ENCODE results near the gene SSTR4.

DNA sequence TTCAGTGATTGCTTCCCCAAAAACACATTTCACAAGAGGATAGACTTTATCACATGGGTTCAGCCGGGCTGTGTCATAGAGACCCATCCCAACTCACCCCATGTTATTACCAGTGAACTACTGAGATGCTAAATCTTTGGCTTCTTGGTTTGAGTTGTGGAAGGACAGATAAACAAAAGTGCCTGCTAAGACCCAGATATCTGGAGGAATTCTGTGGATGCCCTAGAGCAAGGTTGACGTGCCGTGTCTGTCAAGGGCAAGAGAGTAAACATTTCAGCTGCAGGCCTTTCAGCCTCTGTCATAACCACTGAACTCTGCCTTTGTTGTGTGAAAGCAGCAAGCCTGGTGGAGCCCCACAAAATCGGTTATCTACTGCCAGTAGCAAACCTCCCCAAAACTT, 25.5 kb downstream of the SSTR4 start:
- TF ChIP-seq CTCF (IDR thresholded peaks at IDR 0.05) (no peak), POLR2AphosphoS5 (IDR thresholded peaks at IDR 0.05; ENCODE audit: low read depth, low read length) (no peak), TCF7L2 (IDR thresholded peaks at IDR 0.05; ENCODE audit: low read depth, low read length) (no peak), REST (IDR thresholded peaks at IDR 0.05; ENCODE audit: insufficient read depth in 1 of 2, low read depth in 2 of 2, low read length in 1 of 2) (no peak)

All from Panc1 (cell line).